ENCODE results near the gene SYNPO2.
"Not testable (repeated sequence)": the region's sequence is repeated elsewhere in the genome, so short reads cannot be mapped to it uniquely, and the experiment has no call there.

SYNPO2 gene

GRCh38 chr4:119003001-119003400 is 114.3 kb downstream of the SYNPO2 start:
- not testable (repeated sequence) for DNase-seq

DNA sequence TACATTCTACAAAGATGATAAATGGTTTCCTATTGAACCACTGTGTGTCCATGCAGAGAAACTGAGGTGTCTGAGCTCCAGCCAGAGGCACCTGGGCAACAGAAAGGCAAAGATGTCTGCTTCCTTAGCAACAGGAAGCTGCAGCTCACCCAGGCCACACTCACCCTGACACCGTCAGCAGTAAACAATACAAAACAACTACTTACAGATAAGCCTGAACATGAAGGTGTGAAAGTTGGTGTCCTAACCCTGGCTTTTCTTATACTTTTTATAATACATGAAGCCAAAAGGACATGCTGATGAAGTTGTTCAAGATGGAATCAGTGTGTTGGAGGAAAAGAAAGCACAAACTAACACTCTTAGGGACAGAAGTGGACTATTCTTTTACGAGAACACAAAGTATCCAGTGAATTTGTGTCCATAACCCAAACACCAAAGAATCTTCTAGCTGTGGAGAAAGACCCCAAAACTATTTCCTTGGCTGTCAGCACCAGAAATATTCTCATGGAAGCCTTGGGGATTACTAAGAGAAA is 117.3 kb downstream of the SYNPO2 start:
- DNase-seq: no peak

- DNase-seq: no peak
Observed at GRCh38 chr4:119008761-119009160, 120.1 kb downstream of the SYNPO2 start.

DNA sequence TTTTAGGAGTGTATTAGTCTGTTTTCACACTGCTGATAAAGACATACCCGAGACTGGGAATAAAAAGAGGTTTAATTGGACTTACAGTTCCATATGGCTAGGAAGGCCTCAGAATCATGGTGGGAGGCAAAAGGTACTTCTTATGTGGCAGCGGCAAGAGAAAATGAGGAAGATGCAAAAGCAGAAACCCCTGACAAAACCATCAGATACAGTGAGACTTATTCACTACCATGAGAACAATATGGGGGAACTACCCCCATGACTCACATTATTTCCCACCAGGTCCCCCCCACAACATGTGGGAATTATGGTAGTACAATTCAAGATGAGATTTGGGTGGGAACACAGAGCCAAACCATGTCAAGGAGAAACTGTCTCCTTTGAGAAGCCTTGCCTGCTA is 121.6 kb downstream of the SYNPO2 start:
- DNase-seq: not testable (repeated sequence)

DNA sequence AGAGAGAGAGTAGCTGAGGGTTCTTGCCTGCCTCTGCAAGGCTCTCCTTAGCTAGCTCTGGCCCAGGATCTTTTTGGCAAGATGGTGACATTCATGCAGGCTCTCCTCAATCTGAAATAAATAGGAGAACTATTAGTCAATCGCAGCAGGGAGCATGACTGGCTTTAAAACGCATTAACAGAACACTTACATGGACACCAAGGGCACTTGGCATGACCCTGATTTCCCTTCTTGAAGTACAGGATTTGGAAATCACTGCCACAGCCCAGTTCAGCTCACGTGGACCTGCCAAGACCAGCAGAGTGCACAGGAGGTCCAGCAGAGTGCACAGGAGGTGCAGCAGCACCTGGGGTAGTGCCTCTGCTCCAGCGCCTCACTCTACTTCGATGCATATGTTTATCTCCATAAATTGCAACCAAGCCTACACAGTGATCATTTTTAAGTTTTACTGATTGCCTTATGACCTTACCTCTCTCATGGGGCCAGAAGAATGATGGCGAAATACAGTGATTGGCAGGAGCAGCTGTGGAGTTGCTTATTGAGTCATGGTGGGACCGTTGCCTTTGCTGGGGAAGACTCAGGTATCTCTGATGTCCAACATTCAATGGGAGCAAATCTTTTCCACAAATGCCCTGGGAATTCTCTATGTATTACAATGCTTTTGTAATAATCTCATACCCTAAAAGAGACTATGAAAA is 122.4 kb downstream of the SYNPO2 start:
- no peak for DNase-seq

GRCh38 chr4:119011607-119011988 is 122.9 kb downstream of the SYNPO2 start:
- no peak for DNase-seq

DNA sequence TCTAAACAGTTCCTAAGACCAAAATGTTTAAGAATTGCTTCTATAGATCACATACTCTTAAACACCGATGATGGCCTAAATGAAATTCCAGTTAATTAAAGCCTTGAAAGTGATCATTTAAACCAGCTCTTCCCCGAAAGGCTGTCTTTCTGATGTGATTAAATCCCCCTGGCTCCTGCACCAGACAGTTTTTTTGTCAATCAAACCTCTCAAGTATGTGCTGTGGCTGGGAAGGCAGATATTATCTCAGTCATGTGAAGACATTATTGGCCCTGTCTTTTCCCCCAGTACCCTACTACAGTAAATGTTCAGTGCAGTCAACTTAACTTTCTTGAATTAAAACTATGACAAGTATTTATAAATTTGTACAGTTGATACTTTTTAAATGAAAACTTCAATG is 126.0 kb downstream of the SYNPO2 start:
- DNase-seq: no peak

DNA sequence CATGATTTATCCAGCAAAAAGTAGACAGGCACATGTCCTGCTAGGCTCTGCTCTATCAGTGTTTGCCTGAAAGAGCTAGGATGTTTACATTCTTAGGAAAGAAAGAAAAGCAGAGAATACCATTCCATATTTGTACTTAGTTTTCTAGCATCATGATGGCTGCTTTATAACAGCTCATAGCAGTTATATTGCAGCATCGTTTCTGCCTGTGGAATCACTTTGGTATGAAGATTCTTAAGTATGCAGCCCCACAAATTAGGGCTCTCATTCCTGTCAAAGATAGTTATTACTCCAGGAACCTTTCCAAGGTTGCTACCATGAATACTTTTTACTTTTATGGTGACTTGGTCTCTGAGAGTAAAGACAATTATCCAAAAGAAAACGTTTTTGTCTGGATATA is 128.0 kb downstream of the SYNPO2 start:
- DNase-seq: no peak

- DNase-seq: no peak
Observed at GRCh38 chr4:119017636-119018035, 129.0 kb downstream of the SYNPO2 start.

DNA sequence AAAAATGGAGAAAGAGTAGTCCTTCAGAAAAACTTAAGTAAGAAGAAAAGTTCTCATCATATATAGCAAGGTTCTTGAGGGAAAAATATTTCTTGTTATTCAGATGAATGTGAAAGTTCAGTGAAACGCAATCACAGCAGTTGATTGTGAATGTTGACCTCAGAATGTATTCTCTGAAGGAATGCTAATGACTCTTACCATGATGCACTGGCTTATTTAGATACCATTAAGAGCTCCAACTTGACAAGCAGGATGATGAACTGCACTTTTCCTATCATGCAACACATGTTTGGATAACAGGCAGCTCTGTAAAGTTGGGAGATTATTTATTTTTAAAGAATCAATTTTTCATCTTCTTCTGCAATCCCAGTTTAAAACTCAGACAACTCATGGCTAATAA is 131.5 kb downstream of the SYNPO2 start:
- DNase-seq: no peak

DNA sequence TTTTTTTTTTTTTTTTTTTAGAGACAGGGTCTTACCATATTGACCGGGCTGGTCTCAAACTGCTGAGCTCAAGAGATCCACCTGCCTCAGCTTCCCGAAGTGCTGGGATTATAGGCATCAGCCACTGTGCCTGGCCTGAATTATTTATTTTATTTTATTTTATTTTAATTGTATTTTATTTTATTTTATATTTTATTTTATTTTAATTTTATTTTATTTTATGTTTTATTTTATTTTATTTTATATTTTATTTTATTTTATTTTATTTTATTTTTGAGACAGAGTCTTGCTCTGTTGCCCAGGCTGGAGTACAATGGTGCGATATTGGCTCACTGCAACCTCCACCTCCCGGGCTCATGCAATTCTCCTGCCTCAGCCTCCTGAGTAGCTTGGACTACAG is 133.9 kb downstream of the SYNPO2 start:
- not testable (repeated sequence) for DNase-seq

GRCh38 chr4:119024102-119024501 is 135.4 kb downstream of the SYNPO2 start:
- DNase-seq: no peak

DNA sequence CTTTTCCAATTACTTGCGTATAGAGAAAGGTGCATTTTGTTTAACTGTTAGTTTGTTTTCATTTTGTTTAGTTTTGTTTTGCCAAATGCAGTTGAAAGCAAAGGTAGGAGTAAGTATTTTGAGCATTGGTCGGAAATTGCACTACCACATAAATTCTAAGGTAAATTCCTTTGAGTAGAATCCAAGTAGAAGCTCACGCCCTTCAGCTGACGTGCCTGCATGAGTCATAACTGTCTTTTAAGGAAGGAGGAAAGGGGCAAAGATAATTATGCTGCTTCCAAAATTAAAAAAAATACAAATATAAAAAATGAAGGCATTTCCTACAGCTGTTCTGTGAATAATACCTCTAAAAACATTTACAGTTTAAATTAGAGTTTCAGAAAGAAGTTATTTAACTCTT is 136.8 kb downstream of the SYNPO2 start:
- DNase-seq: no peak

- no peak for DNase-seq
Observed at GRCh38 chr4:119025916-119026661, 137.4 kb downstream of the SYNPO2 start.

DNA sequence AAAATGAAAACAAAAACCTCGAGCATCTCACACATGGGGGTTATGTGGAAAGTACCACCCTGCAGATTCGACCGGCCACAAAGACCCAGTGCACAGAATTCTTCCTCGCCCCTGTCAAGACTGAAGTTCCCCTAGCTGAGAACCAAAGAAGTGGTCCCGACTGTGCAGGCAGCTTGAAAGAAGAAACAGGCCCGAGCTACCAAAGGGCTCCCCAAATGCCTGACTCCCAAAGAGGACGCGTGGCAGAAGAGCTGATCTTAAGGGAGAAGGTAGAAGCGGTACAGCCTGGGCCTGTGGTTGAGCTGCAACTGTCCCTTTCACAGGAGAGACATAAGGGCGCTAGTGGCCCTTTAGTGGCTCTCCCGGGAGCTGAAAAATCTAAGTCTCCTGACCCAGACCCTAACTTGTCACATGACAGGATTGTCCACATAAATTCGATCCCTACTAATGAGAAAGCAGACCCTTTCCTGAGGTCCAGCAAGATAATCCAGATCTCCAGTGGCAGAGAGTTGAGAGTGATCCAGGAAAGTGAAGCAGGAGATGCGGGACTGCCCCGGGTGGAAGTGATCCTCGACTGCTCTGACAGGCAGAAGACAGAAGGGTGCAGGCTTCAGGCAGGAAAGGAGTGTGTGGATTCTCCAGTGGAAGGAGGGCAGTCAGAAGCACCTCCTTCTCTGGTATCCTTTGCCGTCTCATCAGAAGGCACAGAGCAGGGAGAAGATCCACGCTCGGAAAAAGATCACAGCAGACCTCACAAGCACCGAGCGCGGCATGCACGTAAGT is 138.2 kb downstream of the SYNPO2 start:
- DNase-seq: no peak

GRCh38 chr4:119027811-119028210 is 139.2 kb downstream of the SYNPO2 start:
- no peak for DNase-seq

DNA sequence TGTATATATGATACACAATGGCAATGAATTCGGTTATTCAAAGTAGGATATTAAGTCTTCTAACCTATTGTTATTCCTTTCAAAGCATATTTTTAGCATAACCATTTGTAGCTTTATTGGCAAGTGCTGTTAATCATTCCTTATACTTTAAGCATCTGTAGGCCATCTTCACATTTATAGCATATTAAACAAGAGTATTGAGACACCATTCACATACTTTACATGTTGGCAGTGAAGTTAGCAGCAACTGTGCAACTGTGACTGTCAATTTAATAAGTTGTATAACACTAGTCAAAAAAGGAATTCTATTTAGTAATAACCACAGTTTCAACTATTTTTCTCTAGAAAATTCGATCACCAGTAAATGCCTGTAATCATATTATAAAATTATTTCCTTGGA is 139.6 kb downstream of the SYNPO2 start:
- DNase-seq: no peak

DNA sequence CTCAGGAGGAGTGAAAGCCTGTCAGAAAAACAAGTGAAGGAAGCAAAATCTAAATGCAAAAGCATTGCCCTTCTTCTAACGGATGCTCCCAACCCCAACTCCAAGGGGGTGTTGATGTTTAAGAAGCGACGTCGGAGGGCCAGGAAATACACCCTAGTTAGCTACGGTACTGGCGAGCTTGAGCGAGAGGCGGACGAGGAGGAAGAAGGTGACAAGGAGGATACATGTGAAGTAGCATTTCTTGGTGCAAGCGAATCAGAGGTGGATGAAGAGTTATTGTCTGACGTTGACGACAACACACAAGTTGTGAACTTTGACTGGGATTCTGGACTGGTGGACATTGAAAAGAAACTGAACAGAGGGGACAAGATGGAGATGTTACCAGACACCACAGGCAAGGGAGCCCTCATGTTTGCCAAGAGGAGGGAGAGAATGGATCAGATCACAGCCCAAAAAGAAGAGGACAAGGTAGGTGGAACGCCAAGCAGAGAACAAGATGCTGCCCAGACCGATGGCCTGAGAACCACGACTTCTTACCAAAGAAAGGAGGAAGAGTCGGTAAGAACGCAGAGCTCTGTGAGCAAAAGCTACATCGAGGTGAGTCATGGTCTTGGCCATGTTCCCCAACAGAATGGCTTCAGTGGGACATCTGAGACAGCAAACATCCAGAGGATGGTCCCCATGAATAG is 141.3 kb downstream of the SYNPO2 start:
- DNase-seq: no peak

DNA sequence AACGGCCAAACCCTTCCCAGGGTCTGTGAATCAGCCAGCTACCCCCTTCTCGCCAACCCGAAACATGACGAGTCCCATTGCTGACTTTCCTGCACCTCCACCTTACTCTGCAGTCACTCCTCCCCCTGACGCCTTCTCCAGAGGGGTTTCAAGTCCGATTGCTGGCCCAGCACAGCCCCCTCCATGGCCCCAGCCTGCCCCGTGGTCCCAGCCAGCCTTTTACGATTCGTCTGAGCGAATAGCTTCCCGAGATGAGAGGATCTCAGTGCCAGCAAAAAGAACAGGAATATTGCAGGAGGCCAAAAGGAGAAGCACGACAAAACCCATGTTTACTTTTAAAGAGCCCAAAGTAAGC is 141.9 kb downstream of the SYNPO2 start:
- DNase-seq: no peak

DNA sequence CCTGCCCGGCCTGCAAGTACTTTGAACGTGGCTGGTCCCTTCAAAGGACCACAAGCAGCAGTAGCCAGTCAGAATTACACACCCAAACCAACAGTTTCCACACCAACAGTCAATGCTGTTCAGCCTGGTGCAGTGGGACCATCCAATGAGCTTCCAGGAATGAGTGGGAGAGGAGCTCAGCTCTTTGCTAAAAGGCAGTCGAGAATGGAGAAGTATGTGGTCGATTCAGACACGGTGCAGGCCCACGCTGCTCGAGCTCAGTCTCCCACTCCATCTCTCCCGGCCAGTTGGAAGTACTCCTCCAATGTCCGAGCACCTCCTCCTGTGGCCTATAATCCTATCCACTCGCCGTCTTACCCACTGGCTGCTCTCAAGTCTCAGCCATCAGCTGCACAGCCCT is 142.6 kb downstream of the SYNPO2 start:
- no peak for DNase-seq

DNA sequence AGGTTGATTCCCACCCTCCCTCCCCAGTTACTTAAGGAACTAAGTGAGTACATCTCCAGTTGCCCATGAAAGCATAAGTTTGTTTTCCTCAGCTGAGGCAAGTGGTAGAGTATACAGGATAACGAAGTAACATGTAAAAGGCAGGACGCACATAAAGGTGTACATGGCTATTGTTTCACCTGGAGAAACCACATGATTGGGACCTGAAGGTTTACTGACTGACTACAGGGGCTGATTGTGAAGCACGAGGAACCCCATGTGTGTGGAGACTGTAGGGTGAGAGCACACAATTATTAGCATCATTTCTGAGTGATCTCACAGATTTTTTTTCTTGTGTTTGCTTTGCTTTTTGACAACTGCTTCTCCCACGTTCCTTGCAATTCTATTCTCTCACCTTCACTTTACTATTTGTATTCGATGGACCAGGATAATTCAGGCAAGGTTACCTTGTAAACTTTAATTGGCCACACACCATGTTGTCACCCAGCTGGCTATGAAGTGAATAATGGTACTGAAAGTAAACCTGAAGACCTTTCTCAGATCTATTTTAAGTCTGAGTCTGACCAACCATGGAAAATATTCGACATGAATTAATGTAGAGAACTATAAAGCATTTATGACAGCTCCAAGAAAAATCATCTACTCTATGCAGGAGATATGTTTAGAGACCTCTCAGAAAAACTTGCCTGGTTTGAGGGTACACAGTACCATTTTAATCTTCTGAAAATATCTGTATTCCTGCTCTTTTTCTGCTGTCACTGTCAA is 144.4 kb downstream of the SYNPO2 start:
- no peak for DNase-seq

Measured in right kidney (tissue), 1 donor.